Upper lobe of right lung (tissue), 1 donor: Measurements from ENCODE around the gene SUPT4H1. TPM values are rescaled to one million over a fixed set of nuclear protein-coding genes. Genes with fewer than 3 reads are reported as not detected.

Experiments
- ATAC-seq: fragments of 200-7000 bp; cut with Tn5 transposase; one replicate; pipeline ENCODE4 v1.9.1; 2020; ENCODE audit warnings: mild to moderate bottlenecking, moderate library complexity
- DNase-seq: peaks from one replicate; pipeline ENCODE4 v3.0.0-alpha.2; 2020
- H3K27ac ChIP-seq: fragments of 200-600 bp; one replicate; pipeline ENCODE4 v1.8.0; 2022
- H3K27me3 ChIP-seq: fragments of 200-600 bp; one replicate; pipeline ENCODE4 v1.8.0; 2022; ENCODE audit warnings: mild to moderate bottlenecking
- H3K36me3 ChIP-seq: fragments of 200-600 bp; one replicate; pipeline ENCODE4 v1.8.0; 2022
- H3K4me1 ChIP-seq: fragments of 200-600 bp; one replicate; pipeline ENCODE4 v1.8.0; 2022
- H3K4me3 ChIP-seq: fragments of 200-600 bp; one replicate; pipeline ENCODE4 v1.8.0; 2022; ENCODE audit warnings: mild to moderate bottlenecking
- H3K9me3 ChIP-seq: fragments of 200-600 bp; one replicate; pipeline ENCODE4 v1.8.0; 2022
- intact Hi-C: fragments of 100-400 bp; cut with DNase I; formaldehyde crosslinking; loops from one replicate; pipeline ENCODE4 v1.11.0; 2022
- total RNA-seq: library from RNA; stranded (reverse); fragmentation: NEBNext Ultra II Directional; extraction: Animal tissue kit (Norgen Biotek cat#: 25700); gene quantifications from one replicate; pipeline ENCODE4 v1.2.1, GENCODE V29; 2021
- TF ChIP-seq, protein P1 (sequence below): fragments of 200-600 bp; IDR thresholded peaks from one replicate; pipeline ENCODE4 v1.8.0; 2022; ENCODE audit warnings: antibody characterized with exemption
- donor health status: DM: no; HTN: yes; CAD: no; lungs with severe emphysema.

Gene SUPT4H1
- total RNA-seq, 1 donor from 2014 or later: 82.4 TPM

DNA sequence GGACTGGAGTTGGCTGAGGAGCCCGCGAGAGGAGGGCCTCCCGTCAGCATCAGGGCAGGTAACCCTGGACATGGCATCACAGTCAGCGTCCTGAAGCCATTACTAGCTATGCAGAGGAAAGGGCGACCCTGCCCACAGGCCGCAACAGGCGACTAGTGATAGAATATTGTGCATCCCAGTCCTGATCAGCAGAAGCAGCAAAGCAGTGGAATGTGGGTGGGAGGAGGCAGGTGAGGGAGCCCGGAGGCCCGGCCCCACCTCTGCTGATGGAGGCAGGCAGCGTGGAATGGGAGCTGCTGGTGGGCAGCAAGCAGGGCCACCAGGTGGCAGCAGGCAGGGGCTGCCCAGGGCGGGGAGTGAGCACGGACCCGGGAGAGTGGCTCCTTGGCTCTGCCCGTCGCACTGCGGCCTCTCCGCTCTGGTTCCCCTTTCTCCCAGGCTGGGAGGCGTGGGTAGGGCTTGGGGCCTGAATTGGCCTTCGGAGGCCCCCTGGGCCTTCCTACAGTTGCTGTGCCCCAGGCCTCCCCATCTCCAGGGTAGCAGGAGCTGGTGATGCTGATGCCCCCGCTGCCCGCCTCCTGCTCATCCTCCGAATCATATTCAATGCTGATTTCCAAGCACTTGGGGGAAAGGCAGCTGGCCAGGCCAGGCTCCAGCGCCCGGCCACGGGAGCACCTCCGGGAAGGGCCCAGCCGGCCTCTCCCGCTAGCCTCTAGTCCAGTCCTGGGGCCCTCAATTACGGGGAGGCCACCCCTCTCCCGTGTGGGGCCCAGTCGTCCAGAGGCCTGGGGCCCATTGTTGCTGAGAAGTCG is 43.6 kb downstream of the SUPT4H1 start:
- Histone ChIP-seq H3K27me3 (no peaks in the 10 kb centered on the region), H3K36me3 (no peaks in the 10 kb centered on the region), H3K4me3 (no peak overlapping the region), H3K27ac (no peak overlapping the region), H3K4me1 (no peaks in the 10 kb centered on the region), H3K9me3 (no peaks in the 10 kb centered on the region)
- ATAC-seq (peak; percentile 67), DNase-seq (no peak)
- intact Hi-C loops: loop anchor here (10.0 kb wide), 1 partner anchor 136 kb away; no protein-coding TSS in a partner anchor
- TF ChIP-seq, protein P1, sequence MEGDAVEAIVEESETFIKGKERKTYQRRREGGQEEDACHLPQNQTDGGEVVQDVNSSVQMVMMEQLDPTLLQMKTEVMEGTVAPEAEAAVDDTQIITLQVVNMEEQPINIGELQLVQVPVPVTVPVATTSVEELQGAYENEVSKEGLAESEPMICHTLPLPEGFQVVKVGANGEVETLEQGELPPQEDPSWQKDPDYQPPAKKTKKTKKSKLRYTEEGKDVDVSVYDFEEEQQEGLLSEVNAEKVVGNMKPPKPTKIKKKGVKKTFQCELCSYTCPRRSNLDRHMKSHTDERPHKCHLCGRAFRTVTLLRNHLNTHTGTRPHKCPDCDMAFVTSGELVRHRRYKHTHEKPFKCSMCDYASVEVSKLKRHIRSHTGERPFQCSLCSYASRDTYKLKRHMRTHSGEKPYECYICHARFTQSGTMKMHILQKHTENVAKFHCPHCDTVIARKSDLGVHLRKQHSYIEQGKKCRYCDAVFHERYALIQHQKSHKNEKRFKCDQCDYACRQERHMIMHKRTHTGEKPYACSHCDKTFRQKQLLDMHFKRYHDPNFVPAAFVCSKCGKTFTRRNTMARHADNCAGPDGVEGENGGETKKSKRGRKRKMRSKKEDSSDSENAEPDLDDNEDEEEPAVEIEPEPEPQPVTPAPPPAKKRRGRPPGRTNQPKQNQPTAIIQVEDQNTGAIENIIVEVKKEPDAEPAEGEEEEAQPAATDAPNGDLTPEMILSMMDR: peak; percentile 22

DNA sequence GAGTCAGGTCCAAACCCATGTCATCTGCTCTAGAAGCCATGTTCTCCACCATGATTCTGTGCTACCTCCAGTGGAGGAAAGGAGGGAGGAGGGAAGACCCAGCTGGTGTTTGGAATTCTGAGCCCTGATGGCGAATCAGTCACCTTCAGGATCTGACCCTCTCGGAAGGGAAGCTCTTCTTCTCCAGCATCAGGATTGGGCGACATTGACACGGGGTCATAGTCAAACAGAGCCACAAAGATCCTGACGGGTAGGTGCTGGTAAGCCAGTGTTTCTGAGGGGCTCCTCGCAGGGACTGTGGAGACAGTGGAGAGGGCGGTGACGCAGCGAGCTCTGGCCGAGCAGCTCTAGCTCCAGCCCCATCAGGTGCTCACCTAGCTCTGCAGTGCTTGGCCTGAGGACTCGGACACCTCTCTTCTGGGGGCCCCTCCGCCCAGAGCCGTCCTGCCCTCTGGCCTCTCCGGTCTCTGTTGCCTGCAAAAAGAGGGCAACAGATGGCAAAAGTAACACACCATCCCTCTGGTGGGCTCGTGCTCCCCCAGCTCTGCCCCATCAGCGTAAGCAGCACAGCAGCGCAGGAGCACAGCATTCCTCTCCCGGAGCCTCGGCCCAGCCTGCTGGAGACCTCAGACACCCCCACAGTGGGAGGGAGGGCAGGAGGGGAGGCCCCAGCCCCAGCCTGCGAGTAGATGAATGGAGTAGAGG is 44.4 kb downstream of the SUPT4H1 start:
- no peak for DNase-seq
- no peaks in the 10 kb centered on the region for H3K36me3 ChIP-seq
- no peak for ATAC-seq
- intact Hi-C loops: loop anchor here (10.0 kb wide), 1 partner anchor 137 kb away; no protein-coding TSS in a partner anchor
- no peak overlapping the region for H3K4me3 ChIP-seq
- TF ChIP-seq, protein P1: no peak
- H3K27ac ChIP-seq: no peak overlapping the region
- H3K4me1 ChIP-seq: no peaks in the 10 kb centered on the region
- H3K9me3 ChIP-seq: no peaks in the 10 kb centered on the region
- H3K27me3 ChIP-seq: no peaks in the 10 kb centered on the region

DNA sequence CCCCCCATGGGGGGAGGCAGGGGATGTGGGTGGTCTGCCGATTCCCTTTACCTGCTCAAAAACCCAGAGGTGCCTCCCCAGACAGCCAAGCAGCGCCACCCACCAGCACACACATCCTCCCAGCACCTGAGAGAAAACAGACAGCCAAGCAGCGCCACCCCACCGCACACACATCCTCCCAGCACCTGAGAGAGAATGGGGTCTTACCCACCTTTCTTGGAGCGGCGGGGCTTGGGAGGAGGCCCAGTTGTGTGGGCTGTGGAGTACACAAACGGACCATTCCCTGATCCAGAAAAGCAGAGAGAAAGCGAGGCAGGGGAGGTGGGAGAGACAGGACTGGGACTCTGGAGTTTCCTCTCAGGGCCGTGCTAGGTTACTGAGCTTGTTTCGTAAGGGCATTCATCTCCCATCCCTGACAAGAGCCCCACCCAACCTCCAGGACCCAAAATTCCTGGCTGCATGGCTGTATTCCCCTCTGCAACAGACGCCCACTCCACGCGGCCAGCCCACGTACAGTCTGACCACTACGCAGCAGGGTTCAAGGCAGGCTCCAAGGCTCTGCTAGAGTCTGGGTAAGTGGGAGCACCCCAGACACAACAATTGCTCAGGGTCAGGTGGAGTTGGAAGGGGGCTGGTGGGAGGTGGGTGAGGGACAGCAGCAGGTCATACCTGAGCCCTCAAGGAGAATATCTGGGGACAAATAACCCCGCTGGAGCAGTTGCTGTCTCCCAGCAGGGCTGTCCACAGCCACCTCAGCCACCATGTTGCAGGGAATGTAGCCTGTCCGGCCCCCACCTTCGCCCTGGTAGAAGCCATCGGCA is 45.7 kb downstream of the SUPT4H1 start:
- ATAC-seq: no peak
- Histone ChIP-seq H3K4me3 (no peak overlapping the region), H3K27me3 (no peaks in the 10 kb centered on the region), H3K27ac (no peak overlapping the region), H3K36me3 (no peaks in the 10 kb centered on the region), H3K4me1 (no peaks in the 10 kb centered on the region), H3K9me3 (no peaks in the 10 kb centered on the region)
- intact Hi-C loops: loop anchor here (10.0 kb wide), 1 partner anchor 138 kb away; no protein-coding TSS in a partner anchor
- no peak for DNase-seq
- TF ChIP-seq, protein P1: no peak

DNA sequence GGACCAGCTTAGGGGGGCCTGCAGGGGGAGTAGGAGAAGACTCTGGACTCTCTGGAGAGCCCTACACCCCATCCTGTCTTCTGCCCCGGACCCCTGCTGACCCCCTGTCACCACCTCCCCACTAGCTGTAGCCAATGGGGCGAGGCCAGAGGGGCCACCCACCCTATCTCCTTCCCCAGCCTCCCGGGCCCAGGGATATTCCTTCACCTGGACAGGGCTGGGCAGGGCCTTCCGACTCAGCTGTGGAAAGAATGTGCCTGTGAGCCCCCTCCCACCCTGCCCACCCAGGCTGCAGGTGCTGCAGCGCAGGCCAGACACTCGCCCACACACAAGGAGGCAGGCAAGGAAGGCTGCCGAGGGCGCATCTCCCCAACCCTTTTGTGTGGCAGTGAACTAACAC is 46.4 kb downstream of the SUPT4H1 start:
- Histone ChIP-seq H3K9me3 (no peaks in the 10 kb centered on the region), H3K4me1 (no peaks in the 10 kb centered on the region), H3K27ac (no peak overlapping the region), H3K36me3 (no peaks in the 10 kb centered on the region), H3K27me3 (no peaks in the 10 kb centered on the region), H3K4me3 (no peak overlapping the region)
- intact Hi-C loops: loop anchor here (10.0 kb wide), 1 partner anchor 139 kb away; no protein-coding TSS in a partner anchor
- ATAC-seq (no peak), DNase-seq (no peak)
- TF ChIP-seq, protein P1: no peak

DNA sequence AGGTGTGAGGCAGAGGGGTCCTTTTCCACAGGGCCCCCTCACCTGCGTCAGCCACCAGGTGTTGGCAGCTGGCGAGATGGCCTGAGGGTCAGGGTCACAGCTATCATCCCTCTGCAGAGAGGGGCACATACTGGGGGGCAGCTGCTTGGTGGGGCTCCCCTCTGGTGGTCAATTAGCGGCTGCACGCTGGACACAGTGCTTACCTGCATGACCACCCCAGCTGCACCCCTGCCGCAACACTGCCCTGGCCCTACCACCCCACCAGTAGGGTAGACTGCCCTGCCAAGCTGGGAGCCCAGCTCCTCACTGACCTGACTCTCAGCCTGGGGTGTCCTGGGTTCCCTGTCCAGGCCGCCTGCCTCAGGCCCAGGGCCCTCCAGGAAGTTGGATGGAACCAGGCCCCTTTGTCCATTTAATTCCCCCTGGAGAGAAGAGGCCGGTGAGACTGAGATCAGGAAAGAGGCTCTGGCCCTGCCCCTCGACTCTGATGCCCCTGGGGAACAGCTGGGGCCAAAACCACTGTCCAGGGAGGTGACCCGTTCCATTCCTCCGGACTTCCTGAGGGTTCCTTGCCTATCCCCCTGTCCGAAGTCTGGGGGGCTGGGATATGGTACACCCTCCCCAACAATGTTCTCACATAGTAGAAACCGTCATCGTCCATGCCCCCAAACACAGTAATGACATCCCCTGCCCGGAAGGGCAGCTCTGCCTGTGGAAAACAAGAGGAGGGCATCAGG is 47.1 kb downstream of the SUPT4H1 start:
- Histone ChIP-seq H3K27ac (no peak overlapping the region), H3K4me3 (no peak overlapping the region), H3K27me3 (no peaks in the 10 kb centered on the region), H3K4me1 (no peaks in the 10 kb centered on the region), H3K9me3 (no peaks in the 10 kb centered on the region), H3K36me3 (no peaks in the 10 kb centered on the region)
- TF ChIP-seq, protein P1: no peak
- intact Hi-C loops: loop anchor here (10.0 kb wide), 1 partner anchor 140 kb away; no protein-coding TSS in a partner anchor
- no peak for ATAC-seq
- DNase-seq: peak; percentile 34
